ENCODE measurements around the gene NR2E1. TPM values are rescaled to one million over a fixed set of nuclear protein-coding genes. Genes with fewer than 3 reads are reported as not detected.

NR2E1 gene
- total RNA-seq, 1 donor from 2014 or later: not detected

GRCh38 chr6:108171291-108171917, 5.6 kb downstream of the NR2E1 start:
- no peak for DNase-seq

- no peak for DNase-seq
Measured at GRCh38 chr6:108171918-108172516, 6.2 kb downstream of the NR2E1 start.

- no peak for DNase-seq
Measured at GRCh38 chr6:108174371-108175175, 8.8 kb downstream of the NR2E1 start.

- DNase-seq: no peak
Measured at GRCh38 chr6:108175176-108175591, 9.4 kb downstream of the NR2E1 start.

GRCh38 chr6:108175592-108176279, 9.9 kb downstream of the NR2E1 start:
- no peak for DNase-seq

GRCh38 chr6:108176281-108177089, 10.7 kb downstream of the NR2E1 start:
- DNase-seq: no peak

- DNase-seq: no peak
Measured at GRCh38 chr6:108179741-108180140, 13.9 kb downstream of the NR2E1 start.

GRCh38 chr6:108180266-108180665, 14.4 kb downstream of the NR2E1 start:
- no peak for DNase-seq

GRCh38 chr6:108180776-108181175, 15.0 kb downstream of the NR2E1 start:
- no peak for DNase-seq

GRCh38 chr6:108186226-108186625, 20.4 kb downstream of the NR2E1 start:
- DNase-seq: no peak

- DNase-seq: no peak
Measured at GRCh38 chr6:108187519-108187918, 21.7 kb downstream of the NR2E1 start.

GRCh38 chr6:108193131-108193530, 27.3 kb downstream of the NR2E1 start:
- no peak for DNase-seq

- DNase-seq: no peak
Measured at GRCh38 chr6:108193835-108194234, 28.0 kb downstream of the NR2E1 start.

- DNase-seq: no peak
Measured at GRCh38 chr6:108194503-108194902, 28.7 kb downstream of the NR2E1 start.

- DNase-seq: no peak
Measured at GRCh38 chr6:108195209-108195608, 29.4 kb downstream of the NR2E1 start.

- DNase-seq: no peak
Measured at GRCh38 chr6:108198761-108199498, 33.1 kb downstream of the NR2E1 start.

GRCh38 chr6:108200186-108200585, 34.4 kb downstream of the NR2E1 start:
- no peak for DNase-seq

GRCh38 chr6:108200631-108201030, 34.8 kb downstream of the NR2E1 start:
- no peak for DNase-seq

- DNase-seq: no peak
Measured at GRCh38 chr6:108203189-108204112, 37.6 kb downstream of the NR2E1 start.

- DNase-seq: no peak
Measured at GRCh38 chr6:108207013-108207412, 41.2 kb downstream of the NR2E1 start.
